ENCODE data around the gene CGB2.
"Not testable (repeated sequence)": the region's sequence is repeated elsewhere in the genome, so short reads cannot be mapped to it uniquely, and the experiment has no call there.

Gene CGB2

GRCh38 chr19:49017041-49017665 lies 14.5 kb upstream of the CGB2 start, which contains the start of gene LHB:
LHB (minus strand) TSS chr19:49017091; CDS start chr19:49017081, 10 bp downstream.
- peak within 1 kb of the TSS; percentile 0 for H3K4me3 ChIP-seq (ENCODE audit: low read depth, low read length)
- no peak for TF ChIP-seq CTCF (IDR thresholded peaks at IDR 0.05; ENCODE audit: insufficient read depth, low read depth, low read length, missing control alignments)
- DNase-seq (ENCODE audit: low read depth) = no peak

- H3K4me3 ChIP-seq (ENCODE audit: low read depth, low read length) = peak overlapping the region; percentile 0
- peak; percentile 57 for TF ChIP-seq CTCF (IDR thresholded peaks at IDR 0.05; ENCODE audit: insufficient read depth, low read depth, low read length, missing control alignments)
- DNase-seq (ENCODE audit: low read depth) = peak; percentile 64
Measured at GRCh38 chr19:49017666-49018351, 13.9 kb upstream of the CGB2 start.

GRCh38 chr19:49018388-49019241 lies 13.1 kb upstream of the CGB2 start:
- H3K4me3 ChIP-seq (ENCODE audit: low read depth, low read length) = peak overlapping the region; percentile 0
- DNase-seq (ENCODE audit: low read depth) = not testable (repeated sequence)

- no peak for TF ChIP-seq CTCF (IDR thresholded peaks at IDR 0.05; ENCODE audit: insufficient read depth, low read depth, low read length, missing control alignments)
- H3K4me3 ChIP-seq (ENCODE audit: low read depth, low read length) = no peak overlapping the region
- peak; percentile 41 for DNase-seq (ENCODE audit: low read depth)
Measured at GRCh38 chr19:49019242-49019932, 12.3 kb upstream of the CGB2 start.

GRCh38 chr19:49020342-49020741 lies 11.3 kb upstream of the CGB2 start:
- no peak for TF ChIP-seq CTCF (IDR thresholded peaks at IDR 0.05; ENCODE audit: insufficient read depth, low read depth, low read length, missing control alignments)
- no peak overlapping the region for H3K4me3 ChIP-seq (ENCODE audit: low read depth, low read length)
- no peak for DNase-seq (ENCODE audit: low read depth)

GRCh38 chr19:49020931-49021895 lies 10.5 kb upstream of the CGB2 start:
- DNase-seq (ENCODE audit: low read depth) = no peak
- TF ChIP-seq CTCF (IDR thresholded peaks at IDR 0.05; ENCODE audit: insufficient read depth, low read depth, low read length, missing control alignments) = no peak
- H3K4me3 ChIP-seq (ENCODE audit: low read depth, low read length) = no peak overlapping the region
